ENCODE results near the gene PARD3B. TPM values are rescaled to one million over a fixed set of nuclear protein-coding genes. Genes with fewer than 3 reads are reported as not detected.

Gene PARD3B
- total and polyA plus RNA-seq, 2 experiments from 2014 or later: 3.5 to 4.4 TPM

GRCh38 chr2:204726831-204727230, 181.6 kb downstream of the PARD3B start:
- DNase-seq (ENCODE audit: low spot score) (no peak), ATAC-seq (no peak)
- H3K9me2 ChIP-seq (ENCODE audit: insufficient read depth): peaks cover 3% of the 10 kb centered on the region; the same call in 1 of the 2 replicates
- Mint-ChIP-seq H3K4me3 (no peak overlapping the region), H3K27ac (peak overlapping the region; percentile 39; the same call in 1 of the 2 replicates), H3K4me1 (peaks cover 30% of the 10 kb centered on the region), H3K27me3 (ENCODE audit: insufficient read depth, low read depth, poor library complexity) (no peaks in the 10 kb centered on the region), H3K36me3 (ENCODE audit: low read depth) (no peaks in the 10 kb centered on the region), H3K9me3 (no peaks in the 10 kb centered on the region)
- H4K20me1 ChIP-seq (replicated peaks; ENCODE audit: insufficient read depth): no peaks in the 10 kb centered on the region
- H3K4me1 ChIP-seq (ENCODE audit: insufficient read depth): peaks cover 39% of the 10 kb centered on the region
- no peaks in the 10 kb centered on the region for H3K79me2 ChIP-seq (replicated peaks; ENCODE audit: insufficient read depth)
- H3K27me3 ChIP-seq (ENCODE audit: insufficient read depth): no peaks in the 10 kb centered on the region
- TF ChIP-seq ZNF114 (CRISPR knock-in tag; IDR thresholded peaks at IDR 0.05) (no peak), ZNF331 (CRISPR knock-in tag; IDR thresholded peaks at IDR 0.05; ENCODE audit: low read depth) (no peak), CREB1 (CRISPR knock-in tag; IDR thresholded peaks at IDR 0.05; ENCODE audit: low read depth) (no peak), CTCF (conservative IDR thresholded peaks at IDR 0.05; ENCODE audit: low read depth in 2 of 2) (no peak)
- no peak overlapping the region for H3K4me2 ChIP-seq
- no peak overlapping the region for H3K4me3 ChIP-seq
- H3F3A ChIP-seq (replicated peaks; ENCODE audit: low read depth): no peaks in the 10 kb centered on the region
- H2AFZ ChIP-seq: no peak overlapping the region
- no peaks in the 10 kb centered on the region for H3K36me3 ChIP-seq (ENCODE audit: insufficient read depth)
- no peak overlapping the region for H3K27ac ChIP-seq (ENCODE audit: low read depth)

DNA sequence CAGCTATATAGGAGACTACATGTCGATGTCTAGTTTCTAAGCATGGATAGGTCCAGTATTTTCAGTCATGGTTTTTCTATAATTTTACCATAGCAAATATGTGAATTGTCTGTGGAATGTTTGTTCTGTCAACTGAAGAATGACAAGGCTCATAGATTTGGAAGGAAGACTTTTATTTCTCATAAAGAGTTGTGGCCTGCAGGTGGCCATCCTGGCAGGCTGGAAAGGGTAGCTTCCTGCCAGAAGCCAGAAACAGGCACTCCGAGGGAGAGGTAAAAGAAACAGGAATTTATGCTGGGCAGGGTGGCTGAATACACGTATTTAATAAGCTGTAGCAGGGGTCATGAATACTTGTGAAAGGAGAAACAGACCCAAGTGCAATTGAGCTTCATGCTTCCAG, 182.1 kb downstream of the PARD3B start:
- H3K27ac Mint-ChIP-seq: 0 out of 2 replicates have a peak overlapping the region, but pooled peaks have one; percentile 23
- no peaks in the 10 kb centered on the region for H3F3A ChIP-seq (replicated peaks; ENCODE audit: low read depth)
- H3K79me2 ChIP-seq (replicated peaks; ENCODE audit: insufficient read depth): no peaks in the 10 kb centered on the region
- H3K4me3 ChIP-seq: no peak overlapping the region
- DNase-seq (ENCODE audit: low spot score): no peak
- H3K9me2 ChIP-seq (ENCODE audit: insufficient read depth): peaks cover 3% of the 10 kb centered on the region; the same call in 1 of the 2 replicates
- H3K27me3 ChIP-seq (ENCODE audit: insufficient read depth): no peaks in the 10 kb centered on the region
- H2AFZ ChIP-seq: no peak overlapping the region
- H3K27ac ChIP-seq (ENCODE audit: low read depth): no peak overlapping the region
- no peak overlapping the region for H3K4me3 Mint-ChIP-seq
- H3K27me3 Mint-ChIP-seq (ENCODE audit: insufficient read depth, low read depth, poor library complexity): no peaks in the 10 kb centered on the region
- no peaks in the 10 kb centered on the region for H3K9me3 Mint-ChIP-seq
- H4K20me1 ChIP-seq (replicated peaks; ENCODE audit: insufficient read depth): no peaks in the 10 kb centered on the region
- no peaks in the 10 kb centered on the region for H3K36me3 Mint-ChIP-seq (ENCODE audit: low read depth)
- H3K4me1 ChIP-seq (ENCODE audit: insufficient read depth): peaks cover 39% of the 10 kb centered on the region
- no peak for ATAC-seq
- no peak overlapping the region for H3K4me2 ChIP-seq
- H3K4me1 Mint-ChIP-seq: peaks cover 30% of the 10 kb centered on the region
- H3K36me3 ChIP-seq (ENCODE audit: insufficient read depth): no peaks in the 10 kb centered on the region
- no peak for TF ChIP-seq STAT1 (IDR thresholded peaks at IDR 0.05; ENCODE audit: unreplicated experiment)
- no peak for TF ChIP-seq ZNF331 (CRISPR knock-in tag; IDR thresholded peaks at IDR 0.05; ENCODE audit: low read depth)
- no peak for TF ChIP-seq ETS1 (IDR thresholded peaks at IDR 0.05)
- no peak for TF ChIP-seq JUNB (IDR thresholded peaks at IDR 0.05; ENCODE audit: unreplicated experiment)
- no peak for TF ChIP-seq POLR2AphosphoS5 (IDR thresholded peaks at IDR 0.05; ENCODE audit: low read depth)
- no peak for TF ChIP-seq CREB1 (CRISPR knock-in tag; IDR thresholded peaks at IDR 0.05; ENCODE audit: low read depth)
- TF ChIP-seq EZH2 (IDR thresholded peaks at IDR 0.05; ENCODE audit: low read depth, unreplicated experiment): no peak
- no peak for TF ChIP-seq ZNF462 (CRISPR knock-in tag; IDR thresholded peaks at IDR 0.05)
- TF ChIP-seq NANOG (IDR thresholded peaks at IDR 0.05; ENCODE audit: borderline replicate concordance): no peak
